ENCODE measurements around the gene VAC14.

GRCh38 chr16:70709942-70710341 is 91.0 kb downstream of the VAC14 start:
- TF ChIP-seq, protein P1, sequence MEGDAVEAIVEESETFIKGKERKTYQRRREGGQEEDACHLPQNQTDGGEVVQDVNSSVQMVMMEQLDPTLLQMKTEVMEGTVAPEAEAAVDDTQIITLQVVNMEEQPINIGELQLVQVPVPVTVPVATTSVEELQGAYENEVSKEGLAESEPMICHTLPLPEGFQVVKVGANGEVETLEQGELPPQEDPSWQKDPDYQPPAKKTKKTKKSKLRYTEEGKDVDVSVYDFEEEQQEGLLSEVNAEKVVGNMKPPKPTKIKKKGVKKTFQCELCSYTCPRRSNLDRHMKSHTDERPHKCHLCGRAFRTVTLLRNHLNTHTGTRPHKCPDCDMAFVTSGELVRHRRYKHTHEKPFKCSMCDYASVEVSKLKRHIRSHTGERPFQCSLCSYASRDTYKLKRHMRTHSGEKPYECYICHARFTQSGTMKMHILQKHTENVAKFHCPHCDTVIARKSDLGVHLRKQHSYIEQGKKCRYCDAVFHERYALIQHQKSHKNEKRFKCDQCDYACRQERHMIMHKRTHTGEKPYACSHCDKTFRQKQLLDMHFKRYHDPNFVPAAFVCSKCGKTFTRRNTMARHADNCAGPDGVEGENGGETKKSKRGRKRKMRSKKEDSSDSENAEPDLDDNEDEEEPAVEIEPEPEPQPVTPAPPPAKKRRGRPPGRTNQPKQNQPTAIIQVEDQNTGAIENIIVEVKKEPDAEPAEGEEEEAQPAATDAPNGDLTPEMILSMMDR (IDR thresholded peaks at IDR 0.05), result no peak
- no peak for TF ChIP-seq ZFX (IDR thresholded peaks at IDR 0.05; ENCODE audit: borderline replicate concordance)
